HEK293 (cell line): ENCODE measurements around the gene EVC.

Source experiments
- RBAK ChIP-seq: fragments of 450-650 bp; formaldehyde crosslinking; IDR thresholded peaks from 2 replicates; pipeline ENCODE4 v1.5.1; 2016; ENCODE audit warnings: missing biosample characterization, missing genetic modification characterization
- ZBTB1 ChIP-seq: fragments of 450-650 bp; formaldehyde crosslinking; IDR thresholded peaks from 2 replicates; pipeline ENCODE4 v1.5.1; 2016; ENCODE audit warnings: missing biosample characterization, missing genetic modification characterization
- ZFP3 ChIP-seq: fragments of 450-650 bp; formaldehyde crosslinking; IDR thresholded peaks from 2 replicates; pipeline ENCODE4 v1.5.1; 2016; ENCODE audit warnings: low read depth, missing biosample characterization, missing genetic modification characterization
- ZNF133 ChIP-seq: fragments of 450-650 bp; formaldehyde crosslinking; IDR thresholded peaks from 2 replicates; pipeline ENCODE4 v1.5.1; 2016; ENCODE audit warnings: missing biosample characterization, missing genetic modification characterization
- ZNF155 ChIP-seq: fragments of 450-650 bp; formaldehyde crosslinking; IDR thresholded peaks from 2 replicates; pipeline ENCODE4 v1.5.1; 2016; ENCODE audit warnings: missing biosample characterization, missing genetic modification characterization
- ZNF518A ChIP-seq: fragments of 450-650 bp; formaldehyde crosslinking; conservative IDR thresholded peaks from 2 replicates; pipeline ENCODE4 v1.5.1; 2016; ENCODE audit warnings: low read depth, missing biosample characterization, missing genetic modification characterization
- ZNF548 ChIP-seq: fragments of 450-650 bp; formaldehyde crosslinking; IDR thresholded peaks from 2 replicates; pipeline ENCODE4 v1.5.1; 2016; ENCODE audit warnings: missing biosample characterization, missing genetic modification characterization
- TF ChIP-seq, protein P1 (sequence below): fragments of 450-650 bp; formaldehyde crosslinking; IDR thresholded peaks from 2 replicates; pipeline ENCODE4 v1.5.1; 2016; ENCODE audit warnings: missing biosample characterization, missing genetic modification characterization

EVC gene

GRCh38 chr4:5863461-5864113 is 152.6 kb downstream of the EVC start (continued):
- no peak for TF ChIP-seq ZNF518A
- TF ChIP-seq, protein P1, sequence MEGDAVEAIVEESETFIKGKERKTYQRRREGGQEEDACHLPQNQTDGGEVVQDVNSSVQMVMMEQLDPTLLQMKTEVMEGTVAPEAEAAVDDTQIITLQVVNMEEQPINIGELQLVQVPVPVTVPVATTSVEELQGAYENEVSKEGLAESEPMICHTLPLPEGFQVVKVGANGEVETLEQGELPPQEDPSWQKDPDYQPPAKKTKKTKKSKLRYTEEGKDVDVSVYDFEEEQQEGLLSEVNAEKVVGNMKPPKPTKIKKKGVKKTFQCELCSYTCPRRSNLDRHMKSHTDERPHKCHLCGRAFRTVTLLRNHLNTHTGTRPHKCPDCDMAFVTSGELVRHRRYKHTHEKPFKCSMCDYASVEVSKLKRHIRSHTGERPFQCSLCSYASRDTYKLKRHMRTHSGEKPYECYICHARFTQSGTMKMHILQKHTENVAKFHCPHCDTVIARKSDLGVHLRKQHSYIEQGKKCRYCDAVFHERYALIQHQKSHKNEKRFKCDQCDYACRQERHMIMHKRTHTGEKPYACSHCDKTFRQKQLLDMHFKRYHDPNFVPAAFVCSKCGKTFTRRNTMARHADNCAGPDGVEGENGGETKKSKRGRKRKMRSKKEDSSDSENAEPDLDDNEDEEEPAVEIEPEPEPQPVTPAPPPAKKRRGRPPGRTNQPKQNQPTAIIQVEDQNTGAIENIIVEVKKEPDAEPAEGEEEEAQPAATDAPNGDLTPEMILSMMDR (tag by site-specific recombination): no peak
- TF ChIP-seq ZNF155 (tag by site-specific recombination): no peak
- TF ChIP-seq ZBTB1 (tag by site-specific recombination): no peak
- TF ChIP-seq ZNF133 (tag by site-specific recombination): no peak
- TF ChIP-seq ZFP3 (tag by site-specific recombination): no peak
- TF ChIP-seq RBAK (tag by site-specific recombination): no peak
- no peak for TF ChIP-seq ZNF548 (tag by site-specific recombination)
